ENCODE results near the gene FRMD4A.
"Not testable (repeated sequence)": the region's sequence is repeated elsewhere in the genome, so short reads cannot be mapped to it uniquely, and the experiment has no call there.

FRMD4A gene

DNA sequence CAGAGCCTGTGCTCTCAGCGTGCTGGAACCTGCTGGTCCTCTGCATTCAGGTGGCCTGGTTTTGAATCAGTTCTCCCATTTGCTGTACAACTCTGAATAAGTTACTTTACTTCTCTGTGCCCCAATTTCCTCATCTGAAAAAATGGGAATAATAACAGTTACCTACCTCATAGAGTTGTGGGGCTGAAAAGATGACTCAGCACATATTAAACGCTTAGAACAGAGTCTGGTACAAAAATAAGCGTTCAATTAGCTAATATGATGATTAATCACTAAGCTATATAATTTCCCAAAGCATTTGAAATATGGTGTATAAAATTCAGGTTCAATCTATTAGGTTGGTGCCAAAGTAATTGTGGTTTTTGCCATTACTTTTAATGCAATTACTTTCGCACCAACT, 484.8 kb downstream of the FRMD4A start:
- peaks cover 11% of the 10 kb centered on the region for H3K27me3 Mint-ChIP-seq
- peaks cover 13% of the 10 kb centered on the region for H3K9me3 Mint-ChIP-seq
- ATAC-seq (no peak), DNase-seq (no peak)
- H3K27ac Mint-ChIP-seq: no peak overlapping the region
- H3K36me3 Mint-ChIP-seq (ENCODE audit: low read depth): no peaks in the 10 kb centered on the region
- no peak overlapping the region for H3K4me3 Mint-ChIP-seq
- H3K4me1 Mint-ChIP-seq: peaks cover 19% of the 10 kb centered on the region

- H3K27ac Mint-ChIP-seq: no peak overlapping the region
- no peak overlapping the region for H3K4me3 Mint-ChIP-seq
- DNase-seq (no peak), ATAC-seq (no peak)
- peaks cover 17% of the 10 kb centered on the region for H3K9me3 Mint-ChIP-seq
- H3K4me1 Mint-ChIP-seq: peaks cover 19% of the 10 kb centered on the region
- no peaks in the 10 kb centered on the region for H3K36me3 Mint-ChIP-seq (ENCODE audit: low read depth)
- peaks cover 11% of the 10 kb centered on the region for H3K27me3 Mint-ChIP-seq
These were observed 486.1 kb downstream of the FRMD4A start for GRCh38 chr10:13844651-13845050.

GRCh38 chr10:13842117-13842516, 488.6 kb downstream of the FRMD4A start:
- peaks cover 17% of the 10 kb centered on the region for H3K9me3 Mint-ChIP-seq
- ATAC-seq (no peak), DNase-seq (no peak)
- no peak overlapping the region for H3K27ac Mint-ChIP-seq
- no peak overlapping the region for H3K4me3 Mint-ChIP-seq
- H3K4me1 Mint-ChIP-seq: peaks cover 7% of the 10 kb centered on the region
- peaks cover 7% of the 10 kb centered on the region for H3K27me3 Mint-ChIP-seq
- no peaks in the 10 kb centered on the region for H3K36me3 Mint-ChIP-seq (ENCODE audit: low read depth)

GRCh38 chr10:13840036-13840435, 490.7 kb downstream of the FRMD4A start:
- Mint-ChIP-seq H3K4me3 (no peak overlapping the region), H3K27ac (no peak overlapping the region), H3K36me3 (ENCODE audit: low read depth) (no peaks in the 10 kb centered on the region), H3K4me1 (no peaks in the 10 kb centered on the region), H3K27me3 (no peaks in the 10 kb centered on the region), H3K9me3 (peaks cover 17% of the 10 kb centered on the region)
- ATAC-seq (no peak), DNase-seq (no peak)

GRCh38 chr10:13839430-13839990, 491.2 kb downstream of the FRMD4A start:
- Mint-ChIP-seq H3K9me3 (peaks cover 17% of the 10 kb centered on the region), H3K27ac (no peak overlapping the region), H3K4me3 (no peak overlapping the region), H3K27me3 (no peaks in the 10 kb centered on the region), H3K4me1 (no peaks in the 10 kb centered on the region), H3K36me3 (ENCODE audit: low read depth) (no peaks in the 10 kb centered on the region)
- no peak for ATAC-seq
- no peak for DNase-seq

DNA sequence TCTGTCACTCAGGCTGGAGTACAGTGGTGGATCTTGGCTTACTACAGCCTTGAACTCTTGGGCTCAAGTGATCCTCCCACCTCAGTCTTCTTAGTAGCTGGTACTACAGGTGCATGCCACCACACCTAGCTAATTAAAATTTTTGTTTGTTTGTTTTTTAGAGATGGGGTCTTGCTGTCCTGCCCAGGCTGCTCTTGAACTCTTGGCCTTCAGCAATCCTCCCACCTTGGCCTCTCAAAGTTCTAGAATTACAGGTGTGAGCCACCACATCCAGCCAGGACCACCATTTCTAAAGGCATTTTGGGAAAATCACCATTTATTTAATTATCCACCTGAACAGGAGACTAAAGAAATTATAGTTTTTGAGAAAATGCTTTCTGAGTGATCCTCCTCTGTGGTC, 491.7 kb downstream of the FRMD4A start:
- Mint-ChIP-seq H3K27ac (no peak overlapping the region), H3K4me3 (no peak overlapping the region), H3K36me3 (ENCODE audit: low read depth) (no peaks in the 10 kb centered on the region), H3K4me1 (no peaks in the 10 kb centered on the region), H3K9me3 (peaks cover 17% of the 10 kb centered on the region), H3K27me3 (no peaks in the 10 kb centered on the region)
- DNase-seq (no peak), ATAC-seq (no peak)

DNA sequence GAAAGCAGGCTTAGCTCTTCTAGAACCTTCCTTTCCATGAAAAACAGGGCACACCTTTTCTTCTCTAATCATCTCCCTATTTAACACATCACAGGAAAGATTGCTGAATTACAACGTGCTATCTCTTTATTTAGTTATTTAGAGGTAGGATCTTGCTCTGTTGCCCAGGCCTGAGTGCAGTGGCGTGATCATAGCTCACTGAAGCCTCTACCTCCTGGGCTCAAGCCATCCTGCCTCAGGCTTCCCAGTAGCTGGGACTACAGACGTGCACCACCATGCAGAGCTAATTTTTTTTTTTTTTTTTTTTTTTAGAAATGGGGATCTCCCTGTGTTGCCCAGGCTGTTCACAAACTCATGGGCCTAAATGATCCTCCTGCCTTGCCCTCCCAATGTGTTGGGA, 492.8 kb downstream of the FRMD4A start:
- ATAC-seq: no peak
- no peak overlapping the region for H3K4me3 Mint-ChIP-seq
- DNase-seq: no peak
- no peaks in the 10 kb centered on the region for H3K36me3 Mint-ChIP-seq (ENCODE audit: low read depth)
- no peaks in the 10 kb centered on the region for H3K27me3 Mint-ChIP-seq
- H3K4me1 Mint-ChIP-seq: no peaks in the 10 kb centered on the region
- peaks cover 17% of the 10 kb centered on the region for H3K9me3 Mint-ChIP-seq
- H3K27ac Mint-ChIP-seq: no peak overlapping the region

DNA sequence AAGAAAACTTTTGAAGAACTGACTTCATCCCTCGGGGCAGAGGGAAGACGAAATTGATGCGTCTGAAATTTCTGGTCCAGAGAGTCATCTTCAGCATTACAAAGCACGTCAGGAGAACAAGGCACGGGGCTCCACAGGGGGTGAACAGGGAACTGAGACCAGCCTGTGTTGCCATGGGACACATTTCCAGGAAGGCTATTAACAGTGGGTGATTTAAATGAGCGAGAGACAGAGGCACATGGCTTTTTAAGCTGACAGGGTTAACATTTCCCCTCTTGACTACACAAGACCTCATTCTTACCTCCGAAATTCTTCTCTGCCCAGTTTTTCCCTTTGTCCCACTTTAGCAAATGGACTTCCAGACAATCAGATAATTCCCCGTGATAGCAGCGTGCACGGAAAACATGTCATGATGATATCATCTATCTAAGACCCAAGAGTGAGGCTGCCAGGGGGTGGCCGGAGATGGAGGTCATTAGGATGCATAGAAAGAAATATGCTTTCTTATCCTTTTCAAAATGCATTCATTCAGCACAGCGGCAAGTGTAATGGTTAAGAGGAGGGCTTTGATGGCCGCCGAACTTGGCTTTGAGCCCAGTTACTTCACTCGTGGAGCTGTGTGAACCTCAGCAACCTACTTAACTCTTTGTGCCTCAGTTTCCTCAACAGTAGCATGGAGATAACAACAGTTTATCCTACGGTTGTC, 496.0 kb downstream of the FRMD4A start:
- DNase-seq (no peak), ATAC-seq (no peak)
- Mint-ChIP-seq H3K4me3 (no peak overlapping the region), H3K27me3 (no peaks in the 10 kb centered on the region), H3K4me1 (peaks cover 8% of the 10 kb centered on the region), H3K27ac (no peak overlapping the region), H3K36me3 (ENCODE audit: low read depth) (no peaks in the 10 kb centered on the region), H3K9me3 (no peaks in the 10 kb centered on the region)

GRCh38 chr10:13831711-13832141, 499.0 kb downstream of the FRMD4A start:
- H3K27me3 Mint-ChIP-seq: no peaks in the 10 kb centered on the region
- no peak for DNase-seq
- H3K36me3 Mint-ChIP-seq (ENCODE audit: low read depth): no peaks in the 10 kb centered on the region

DNA sequence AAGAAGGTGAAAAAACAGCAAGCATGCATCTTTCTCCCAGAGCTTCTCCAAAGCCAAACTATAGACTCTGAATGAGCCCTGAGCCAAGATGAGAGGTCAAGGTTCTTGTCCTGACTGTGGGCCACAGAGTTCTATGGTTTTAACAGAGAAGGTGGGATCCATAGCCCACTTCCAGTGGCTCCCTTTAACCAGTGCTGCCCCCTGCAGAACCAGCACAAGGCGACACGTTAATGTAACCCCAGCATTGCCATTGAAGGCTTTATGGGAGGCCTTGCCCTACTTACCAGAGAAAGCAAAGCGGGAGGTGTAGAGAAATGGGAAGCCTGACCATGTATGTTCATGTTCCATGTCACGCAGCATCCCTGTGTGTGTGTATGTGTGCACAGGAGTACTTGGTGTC, 500.3 kb downstream of the FRMD4A start:
- Mint-ChIP-seq H3K4me3 (no peak overlapping the region), H3K27me3 (no peaks in the 10 kb centered on the region), H3K9me3 (no peaks in the 10 kb centered on the region), H3K36me3 (ENCODE audit: low read depth) (no peaks in the 10 kb centered on the region), H3K27ac (no peak overlapping the region), H3K4me1 (peaks cover 8% of the 10 kb centered on the region)
- ATAC-seq (no peak), DNase-seq (no peak)

More at GRCh38 chr10:13831711-13832141, 499.0 kb downstream of the FRMD4A start:
- Mint-ChIP-seq H3K4me1 (peaks cover 8% of the 10 kb centered on the region), H3K4me3 (no peak overlapping the region), H3K9me3 (no peaks in the 10 kb centered on the region), H3K27ac (no peak overlapping the region)
- no peak for ATAC-seq

- no peaks in the 10 kb centered on the region for H3K27me3 Mint-ChIP-seq
- ATAC-seq: no peak
- DNase-seq: no peak
- no peaks in the 10 kb centered on the region for H3K36me3 Mint-ChIP-seq (ENCODE audit: low read depth)
- H3K4me3 Mint-ChIP-seq: no peak overlapping the region
- no peak overlapping the region for H3K27ac Mint-ChIP-seq
- no peaks in the 10 kb centered on the region for H3K9me3 Mint-ChIP-seq
- H3K4me1 Mint-ChIP-seq: peaks cover 8% of the 10 kb centered on the region
These were observed 500.9 kb downstream of the FRMD4A start for GRCh38 chr10:13829790-13830189.

DNA sequence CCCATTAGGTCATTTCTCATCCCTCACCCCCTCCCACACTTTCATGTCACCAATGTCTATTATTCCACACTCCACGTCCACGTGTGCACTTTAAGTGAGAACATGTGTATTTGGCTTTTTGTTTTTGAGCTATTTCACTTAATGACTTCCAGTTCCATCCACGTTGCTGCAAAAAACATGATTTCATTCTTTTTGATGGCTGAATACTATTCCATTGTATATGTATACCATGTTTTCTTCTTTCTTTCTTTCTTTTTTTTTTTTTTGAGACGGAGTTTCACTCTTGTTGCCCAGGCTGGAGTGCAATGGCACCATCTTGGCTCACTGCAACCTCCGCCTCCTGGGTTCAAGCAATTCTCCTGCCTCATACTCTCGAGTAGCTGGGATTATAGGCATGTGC, 502.4 kb downstream of the FRMD4A start:
- H3K27ac Mint-ChIP-seq; H3K9me3 Mint-ChIP-seq; H3K4me3 Mint-ChIP-seq; DNase-seq; ATAC-seq; H3K36me3 Mint-ChIP-seq (ENCODE audit: low read depth); H3K4me1 Mint-ChIP-seq; H3K27me3 Mint-ChIP-seq: not testable (repeated sequence)

DNA sequence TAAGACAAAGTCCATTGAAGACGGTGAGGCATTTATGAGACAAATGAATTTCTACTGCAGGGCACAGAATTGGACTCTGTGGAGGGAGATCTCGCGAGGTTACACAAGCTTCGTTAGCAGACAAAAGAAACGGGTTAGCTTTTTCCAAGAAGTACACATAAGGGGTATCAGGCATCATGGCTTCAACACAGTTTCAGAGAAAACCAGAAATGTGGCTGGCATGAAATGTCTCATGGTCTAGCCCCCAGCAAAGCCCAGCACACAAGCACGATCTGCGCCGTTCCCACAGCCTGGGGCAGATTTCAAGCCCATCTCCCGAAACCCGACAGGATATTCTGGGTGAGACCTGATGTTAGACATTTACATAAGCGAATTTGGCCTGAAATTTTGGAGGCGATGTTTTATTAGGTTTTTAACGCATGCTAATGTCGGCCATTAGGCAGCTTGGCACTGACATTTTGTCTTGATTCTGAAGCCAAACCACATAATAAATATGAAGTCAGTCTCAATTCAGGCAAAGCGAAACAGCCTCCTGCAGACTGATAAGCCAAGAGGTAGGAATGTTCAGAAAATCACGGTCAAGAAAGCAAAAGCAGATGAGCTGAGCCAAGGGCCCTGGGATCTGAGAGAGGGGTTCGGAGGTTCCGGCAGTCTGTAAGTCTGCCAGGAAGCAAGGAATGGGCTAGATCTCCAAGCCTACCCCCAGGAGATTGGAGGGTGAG, 503.5 kb downstream of the FRMD4A start:
- H3K27ac Mint-ChIP-seq: no peak overlapping the region
- H3K4me3 Mint-ChIP-seq: no peak overlapping the region
- H3K9me3 Mint-ChIP-seq: no peaks in the 10 kb centered on the region
- peaks cover 4% of the 10 kb centered on the region for H3K27me3 Mint-ChIP-seq
- ATAC-seq (no peak), DNase-seq (no peak)
- no peaks in the 10 kb centered on the region for H3K36me3 Mint-ChIP-seq (ENCODE audit: low read depth)
- peaks cover 8% of the 10 kb centered on the region for H3K4me1 Mint-ChIP-seq

DNA sequence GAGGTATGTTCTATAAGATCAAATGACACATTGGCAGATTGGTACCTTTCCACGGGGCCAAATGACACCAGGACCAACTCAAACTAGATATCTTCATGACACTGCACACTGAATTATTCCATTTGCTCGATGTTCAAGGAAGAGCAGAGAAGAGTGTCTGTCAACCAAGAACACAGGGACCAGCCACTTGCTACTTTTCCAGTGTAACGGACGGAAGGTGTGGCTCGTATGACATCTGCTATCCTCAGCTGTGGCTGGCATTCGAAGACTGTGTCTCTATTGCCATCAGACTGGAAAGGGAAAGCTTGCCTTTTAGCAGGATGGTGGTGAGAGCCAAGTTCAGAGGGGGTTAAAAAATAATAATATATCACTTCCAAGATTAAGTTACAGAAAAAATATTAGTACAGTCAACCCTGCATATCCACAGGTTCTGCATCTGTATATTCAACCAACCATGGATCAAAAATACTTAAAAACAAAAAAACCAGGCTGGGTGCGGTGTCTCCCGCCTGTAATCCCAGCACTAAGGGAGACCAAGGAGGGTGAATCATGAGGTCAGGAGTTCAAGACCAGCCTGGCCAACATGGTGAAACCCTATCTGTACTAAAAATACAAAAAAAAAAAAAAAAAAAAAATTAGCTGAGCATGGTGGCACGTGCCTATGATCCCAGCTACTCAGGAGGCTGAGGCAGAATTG, 506.9 kb downstream of the FRMD4A start:
- peaks cover 12% of the 10 kb centered on the region for H3K27me3 Mint-ChIP-seq
- DNase-seq (no peak), ATAC-seq (no peak)
- H3K4me3 Mint-ChIP-seq: no peak overlapping the region
- H3K27ac Mint-ChIP-seq: no peak overlapping the region
- H3K4me1 Mint-ChIP-seq: peaks cover 13% of the 10 kb centered on the region
- H3K9me3 Mint-ChIP-seq: no peaks in the 10 kb centered on the region
- peaks cover 1% of the 10 kb centered on the region for H3K36me3 Mint-ChIP-seq (ENCODE audit: low read depth)
